Measurements from ENCODE around the gene COG7.
"Not testable (repeated sequence)": the region's sequence is repeated elsewhere in the genome, so short reads cannot be mapped to it uniquely, and the experiment has no call there.

Gene COG7

DNA sequence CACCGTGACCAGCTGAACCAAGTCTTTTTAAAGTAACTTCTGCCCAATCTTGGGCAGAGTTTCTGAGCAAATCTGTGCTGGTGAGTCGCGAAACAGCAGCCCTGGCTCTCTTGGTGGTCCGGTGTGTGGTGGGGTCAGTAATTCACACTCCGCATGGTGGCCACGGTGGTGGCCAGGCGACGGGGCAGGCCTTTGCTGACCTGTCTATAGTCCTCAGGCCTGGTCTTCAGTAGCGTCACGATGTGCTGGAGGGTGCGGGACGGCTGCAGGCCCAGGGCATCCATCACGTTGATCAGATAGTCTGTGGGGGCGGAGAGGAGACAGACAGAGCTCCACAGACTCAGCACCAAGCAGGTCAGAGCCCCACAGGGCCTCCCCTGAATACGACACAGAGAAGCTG is 64.2 kb downstream of the COG7 start:
- H3K27ac Mint-ChIP-seq, result no peak overlapping the region
- H3K4me1 Mint-ChIP-seq, result no peaks in the 10 kb centered on the region
- H3K4me3 Mint-ChIP-seq, result no peak overlapping the region
- ATAC-seq, result no peak
- H3K9me3 Mint-ChIP-seq, result no peaks in the 10 kb centered on the region
- no peak for DNase-seq
- no peaks in the 10 kb centered on the region for H3K27me3 Mint-ChIP-seq

DNA sequence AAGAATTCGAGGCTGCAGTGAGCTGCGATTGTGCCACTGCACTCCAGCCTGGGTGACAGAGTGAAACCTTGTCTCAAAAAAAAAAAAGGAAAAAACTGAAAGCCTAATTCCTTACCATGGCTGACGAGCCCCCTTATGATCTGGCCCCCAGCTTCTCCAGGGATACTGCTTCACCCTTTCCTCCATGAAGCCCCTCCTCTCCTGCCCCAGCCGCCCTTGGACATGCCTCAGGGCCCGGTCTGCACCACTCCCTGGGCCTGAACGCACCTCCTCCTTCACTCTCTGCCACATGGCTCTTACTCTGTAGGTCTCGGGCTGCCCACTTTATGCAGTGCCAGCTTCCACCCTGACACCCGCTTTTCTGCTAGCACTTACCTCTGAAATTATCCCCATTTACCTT is 65.3 kb downstream of the COG7 start:
- Mint-ChIP-seq H3K4me1 (no peaks in the 10 kb centered on the region), H3K4me3 (no peak overlapping the region), H3K27ac (no peak overlapping the region), H3K27me3 (no peaks in the 10 kb centered on the region), H3K9me3 (no peaks in the 10 kb centered on the region)
- ATAC-seq (no peak), DNase-seq (no peak)

DNA sequence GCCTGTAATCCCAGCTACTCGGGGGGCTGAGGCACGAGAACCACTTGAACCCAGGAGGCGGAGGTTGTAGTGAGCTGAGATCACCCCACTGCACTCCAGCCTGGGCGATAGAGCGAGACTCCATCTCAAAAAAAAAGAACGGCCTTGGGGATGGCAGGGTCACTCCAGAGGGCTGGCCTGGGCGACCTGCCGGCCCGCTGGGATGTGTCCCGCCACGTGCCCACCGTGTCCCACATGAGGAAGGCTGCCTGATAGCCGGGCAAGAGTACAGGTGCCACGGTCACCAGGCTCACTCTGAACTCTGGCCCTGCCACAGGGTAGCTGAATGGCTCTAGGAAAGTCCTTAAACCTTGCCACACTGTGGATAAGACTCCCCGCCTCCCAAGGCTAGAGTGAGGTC is 67.5 kb downstream of the COG7 start:
- H3K27ac Mint-ChIP-seq, result peak overlapping the region in 1 of 2 donors; percentile 54
- no peaks in the 10 kb centered on the region for H3K27me3 Mint-ChIP-seq
- H3K4me3 Mint-ChIP-seq, result no peak overlapping the region
- no peaks in the 10 kb centered on the region for H3K4me1 Mint-ChIP-seq
- H3K9me3 Mint-ChIP-seq, result no peaks in the 10 kb centered on the region
- DNase-seq (no peak), ATAC-seq (no peak)

DNA sequence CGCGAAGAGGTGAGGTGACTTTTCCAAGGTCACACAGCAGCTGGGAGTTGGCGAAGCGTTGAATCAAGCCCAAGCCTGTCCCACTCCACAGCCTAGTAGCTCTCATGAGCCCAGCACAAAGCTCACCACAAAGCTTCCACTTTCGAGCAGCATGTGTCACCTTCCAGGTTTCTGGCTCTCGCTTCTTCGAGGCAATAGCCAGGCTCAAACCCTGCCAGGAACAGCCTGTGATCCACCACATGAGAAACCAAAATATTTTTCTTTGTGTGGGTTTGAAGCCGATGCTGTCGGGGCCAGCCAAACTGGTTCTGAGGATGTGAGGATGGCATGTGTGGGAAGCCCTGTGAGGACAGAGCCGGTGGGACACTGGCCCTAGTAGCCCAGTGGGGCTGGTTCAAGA is 68.1 kb downstream of the COG7 start:
- ATAC-seq (no peak), DNase-seq (no peak)
- H3K27ac Mint-ChIP-seq, result no peak overlapping the region
- no peaks in the 10 kb centered on the region for H3K9me3 Mint-ChIP-seq
- H3K4me3 Mint-ChIP-seq, result no peak overlapping the region
- no peaks in the 10 kb centered on the region for H3K4me1 Mint-ChIP-seq
- no peaks in the 10 kb centered on the region for H3K27me3 Mint-ChIP-seq

GRCh38 chr16:23383881-23384280 is 69.1 kb downstream of the COG7 start:
- Mint-ChIP-seq H3K4me3 (no peak overlapping the region), H3K27me3 (peaks cover 1% of the 10 kb centered on the region), H3K9me3 (no peaks in the 10 kb centered on the region), H3K27ac (no peak overlapping the region), H3K4me1 (no peaks in the 10 kb centered on the region)
- DNase-seq (no peak), ATAC-seq (no peak)

DNA sequence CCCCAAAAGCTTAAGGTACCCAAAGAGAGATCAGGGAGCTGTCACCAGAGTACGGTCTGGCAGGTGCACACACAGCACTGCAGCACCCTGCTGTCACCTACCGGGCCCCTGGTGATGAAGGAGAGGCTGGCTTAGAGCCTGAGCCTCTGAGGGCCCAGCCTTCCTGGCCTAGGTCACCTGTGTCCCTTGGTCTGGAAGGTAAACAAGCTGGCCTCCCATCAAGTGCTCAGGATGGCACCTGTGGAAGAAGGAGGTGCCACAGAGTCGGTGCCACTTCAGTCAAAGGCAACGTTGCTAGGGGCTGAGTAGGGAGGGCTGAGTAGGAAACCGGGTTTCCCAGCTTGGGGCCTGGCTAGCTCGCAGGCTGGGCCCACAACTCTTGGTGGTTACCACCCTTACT is 70.7 kb downstream of the COG7 start:
- no peaks in the 10 kb centered on the region for H3K4me1 Mint-ChIP-seq
- no peak overlapping the region for H3K27ac Mint-ChIP-seq
- H3K9me3 Mint-ChIP-seq, result no peaks in the 10 kb centered on the region
- no peak overlapping the region for H3K4me3 Mint-ChIP-seq
- ATAC-seq, result no peak
- peaks cover 9% of the 10 kb centered on the region for H3K27me3 Mint-ChIP-seq
- DNase-seq, result no peak

GRCh38 chr16:23381702-23382101 is 71.3 kb downstream of the COG7 start:
- H3K4me1 Mint-ChIP-seq, H3K4me3 Mint-ChIP-seq, H3K9me3 Mint-ChIP-seq, H3K27ac Mint-ChIP-seq, H3K27me3 Mint-ChIP-seq, DNase-seq, ATAC-seq: not testable (repeated sequence)

DNA sequence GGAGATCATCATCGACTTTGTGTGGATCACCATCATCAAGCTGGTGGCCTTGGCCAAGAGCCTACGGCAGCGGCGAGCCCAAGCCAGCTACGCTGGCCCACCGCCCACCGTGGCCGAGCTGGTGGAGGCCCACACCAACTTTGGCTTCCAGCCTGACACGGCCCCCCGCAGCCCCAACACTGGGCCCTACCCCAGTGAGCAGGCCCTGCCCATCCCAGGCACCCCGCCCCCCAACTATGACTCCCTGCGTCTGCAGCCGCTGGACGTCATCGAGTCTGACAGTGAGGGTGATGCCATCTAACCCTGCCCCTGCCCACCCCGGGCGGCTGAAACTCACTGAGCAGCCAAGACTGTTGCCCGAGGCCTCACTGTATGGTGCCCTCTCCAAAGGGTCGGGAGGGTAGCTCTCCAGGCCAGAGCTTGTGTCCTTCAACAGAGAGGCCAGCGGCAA is 72.5 kb downstream of the COG7 start:
- DNase-seq, result no peak
- Mint-ChIP-seq H3K27me3 (peaks cover 14% of the 10 kb centered on the region), H3K4me1 (no peaks in the 10 kb centered on the region), H3K9me3 (no peaks in the 10 kb centered on the region), H3K4me3 (no peak overlapping the region), H3K27ac (no peak overlapping the region)
- no peak for ATAC-seq

DNA sequence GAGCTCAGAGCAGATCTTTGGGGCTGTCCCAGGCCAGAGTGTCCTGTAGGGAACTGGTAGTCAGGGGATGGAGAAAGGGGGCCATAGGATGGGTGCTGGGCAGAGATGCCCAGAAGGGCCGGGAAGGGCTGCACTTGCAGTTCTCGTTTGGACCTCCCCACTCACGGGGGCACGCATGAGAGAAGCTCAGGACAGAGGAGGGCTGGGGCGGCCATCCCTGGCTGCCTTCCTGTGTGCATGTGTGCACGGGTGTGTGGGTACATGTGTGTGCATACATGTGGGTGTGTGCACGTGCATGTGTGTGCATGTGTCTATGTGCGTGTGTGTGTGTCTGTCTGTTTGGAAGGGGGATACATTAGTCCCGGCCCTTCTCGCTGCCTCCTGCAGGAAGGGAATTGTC is 73.3 kb downstream of the COG7 start:
- H3K27ac Mint-ChIP-seq, result no peak overlapping the region
- H3K4me3 Mint-ChIP-seq, result no peak overlapping the region
- ATAC-seq (no peak), DNase-seq (no peak)
- H3K27me3 Mint-ChIP-seq, result peaks cover 15% of the 10 kb centered on the region
- H3K4me1 Mint-ChIP-seq, result no peaks in the 10 kb centered on the region
- no peaks in the 10 kb centered on the region for H3K9me3 Mint-ChIP-seq

- DNase-seq (no peak), ATAC-seq (no peak)
- Mint-ChIP-seq H3K27ac (no peak overlapping the region), H3K27me3 (peaks cover 15% of the 10 kb centered on the region), H3K4me1 (no peaks in the 10 kb centered on the region), H3K9me3 (no peaks in the 10 kb centered on the region), H3K4me3 (no peak overlapping the region)
Measured at GRCh38 chr16:23378921-23379320, 74.1 kb downstream of the COG7 start.

DNA sequence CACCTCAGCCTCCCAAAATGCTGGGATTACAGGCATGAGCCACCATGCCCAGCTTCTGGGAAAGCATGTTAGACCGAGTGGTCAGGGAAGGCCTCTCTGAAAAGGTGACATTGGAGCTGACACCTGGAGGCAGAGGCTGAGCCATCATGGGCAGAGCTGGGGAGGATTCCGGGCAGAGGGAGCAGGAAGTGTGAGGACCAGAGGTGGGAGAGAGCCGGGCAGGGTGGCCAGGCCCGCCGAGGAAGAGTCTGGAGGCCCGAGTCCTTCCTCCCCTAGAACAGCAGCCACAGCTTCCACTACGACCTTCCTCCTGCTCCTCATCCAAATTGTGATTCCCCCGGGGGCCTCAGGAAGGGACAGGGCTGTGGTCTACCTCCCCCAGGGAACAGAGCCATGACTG is 74.7 kb downstream of the COG7 start:
- no peak overlapping the region for H3K27ac Mint-ChIP-seq
- H3K4me3 Mint-ChIP-seq, result no peak overlapping the region
- ATAC-seq (no peak), DNase-seq (no peak)
- peaks cover 15% of the 10 kb centered on the region for H3K27me3 Mint-ChIP-seq
- no peaks in the 10 kb centered on the region for H3K9me3 Mint-ChIP-seq
- H3K4me1 Mint-ChIP-seq, result no peaks in the 10 kb centered on the region

GRCh38 chr16:23377071-23377931 is 75.7 kb downstream of the COG7 start:
- no peak for ATAC-seq
- no peaks in the 10 kb centered on the region for H3K9me3 Mint-ChIP-seq

GRCh38 chr16:23375643-23376042 is 77.3 kb downstream of the COG7 start:
- no peak overlapping the region for H3K27ac Mint-ChIP-seq
- DNase-seq (no peak), ATAC-seq (no peak)
- no peaks in the 10 kb centered on the region for H3K9me3 Mint-ChIP-seq
- H3K27me3 Mint-ChIP-seq, result peaks cover 18% of the 10 kb centered on the region
- no peaks in the 10 kb centered on the region for H3K4me1 Mint-ChIP-seq
- no peak overlapping the region for H3K4me3 Mint-ChIP-seq

More at GRCh38 chr16:23377071-23377931, 75.7 kb downstream of the COG7 start:
- Mint-ChIP-seq H3K27ac (peak overlapping the region in 1 of 2 donors; percentile 7), H3K4me3 (no peak overlapping the region), H3K4me1 (no peaks in the 10 kb centered on the region), H3K27me3 (peaks cover 15% of the 10 kb centered on the region)
- no peak for DNase-seq

DNA sequence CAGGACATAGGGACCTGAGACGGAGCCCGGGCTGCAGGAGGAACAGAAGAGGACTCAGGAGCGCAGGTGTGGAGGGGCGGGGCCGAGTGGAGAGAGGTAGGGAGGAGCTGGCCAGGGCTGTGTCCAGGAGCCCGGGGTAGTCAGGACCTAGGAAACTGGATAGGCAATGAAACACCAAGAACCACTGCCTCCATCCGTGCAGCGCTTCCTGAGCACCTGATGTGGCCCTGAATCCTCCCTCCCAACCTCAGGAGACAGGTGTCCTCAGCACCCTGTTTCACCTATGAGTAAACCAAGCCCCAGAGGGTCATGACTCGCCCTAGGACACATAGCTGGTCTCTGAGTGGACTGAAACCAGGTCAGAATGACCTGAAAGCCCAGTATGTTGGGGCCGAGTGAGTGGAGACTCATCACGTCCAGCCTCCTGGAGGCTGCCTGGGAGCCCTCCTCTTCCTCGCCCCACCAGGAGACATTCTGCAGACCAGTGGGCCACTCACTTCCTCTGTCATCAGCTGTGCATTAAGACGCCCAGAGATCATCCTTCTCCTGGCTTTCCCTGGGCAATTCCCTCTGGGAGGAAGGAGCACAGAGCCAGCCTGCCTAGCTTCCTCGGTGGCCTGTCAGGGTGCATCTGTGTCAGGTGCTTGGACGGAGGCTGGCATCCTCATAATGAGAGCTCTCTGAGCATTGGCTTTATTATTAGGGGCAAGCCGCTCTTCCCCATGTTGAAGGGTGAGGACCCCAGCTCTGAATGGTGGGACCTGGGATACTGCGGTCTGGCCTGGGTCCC is 78.1 kb downstream of the COG7 start:
- no peaks in the 10 kb centered on the region for H3K9me3 Mint-ChIP-seq
- H3K4me1 Mint-ChIP-seq, result no peaks in the 10 kb centered on the region
- H3K27ac Mint-ChIP-seq, result no peak overlapping the region
- H3K27me3 Mint-ChIP-seq, result peaks cover 23% of the 10 kb centered on the region
- DNase-seq (no peak), ATAC-seq (no peak)
- no peak overlapping the region for H3K4me3 Mint-ChIP-seq

DNA sequence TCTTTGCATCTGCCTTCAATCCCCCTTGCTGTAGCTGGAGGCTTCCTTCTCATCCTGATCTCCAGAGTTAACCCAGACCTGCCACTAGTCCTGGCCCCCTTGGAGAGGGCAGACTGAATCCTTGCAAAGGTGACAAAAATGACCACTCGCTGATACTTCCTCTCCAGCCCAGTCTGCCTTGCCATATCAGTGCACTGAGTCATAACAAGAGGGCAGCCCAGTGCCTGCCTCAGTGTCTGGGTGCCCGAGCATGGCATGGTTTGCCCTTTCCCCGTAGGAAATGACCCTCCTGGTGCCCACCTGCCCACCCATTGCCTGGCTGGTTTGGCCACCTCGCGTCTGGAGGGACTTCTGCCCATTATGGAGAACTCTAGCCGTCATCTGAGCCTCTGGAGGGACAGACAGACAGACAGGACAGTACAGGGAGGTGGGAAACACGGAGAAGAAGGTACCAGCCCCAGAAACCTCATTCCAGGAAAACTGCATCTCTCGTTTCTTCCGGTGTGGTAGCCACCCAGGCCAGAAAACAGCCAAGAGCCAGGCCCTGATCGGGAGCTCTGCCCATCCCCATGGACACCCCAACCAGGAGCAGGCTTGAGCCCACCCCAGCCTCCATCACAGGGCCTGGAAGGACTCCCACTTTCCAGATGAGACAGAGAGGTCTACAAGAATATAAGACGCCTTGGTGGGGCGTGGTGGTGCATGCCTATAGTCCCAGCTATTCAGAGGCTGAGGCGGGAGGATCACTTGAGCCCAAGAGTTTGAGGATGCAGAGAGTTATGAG is 79.4 kb downstream of the COG7 start:
- Mint-ChIP-seq H3K9me3 (no peaks in the 10 kb centered on the region), H3K4me3 (no peak overlapping the region), H3K27me3 (peaks cover 20% of the 10 kb centered on the region), H3K27ac (no peak overlapping the region), H3K4me1 (no peaks in the 10 kb centered on the region)
- ATAC-seq (no peak), DNase-seq (no peak)

DNA sequence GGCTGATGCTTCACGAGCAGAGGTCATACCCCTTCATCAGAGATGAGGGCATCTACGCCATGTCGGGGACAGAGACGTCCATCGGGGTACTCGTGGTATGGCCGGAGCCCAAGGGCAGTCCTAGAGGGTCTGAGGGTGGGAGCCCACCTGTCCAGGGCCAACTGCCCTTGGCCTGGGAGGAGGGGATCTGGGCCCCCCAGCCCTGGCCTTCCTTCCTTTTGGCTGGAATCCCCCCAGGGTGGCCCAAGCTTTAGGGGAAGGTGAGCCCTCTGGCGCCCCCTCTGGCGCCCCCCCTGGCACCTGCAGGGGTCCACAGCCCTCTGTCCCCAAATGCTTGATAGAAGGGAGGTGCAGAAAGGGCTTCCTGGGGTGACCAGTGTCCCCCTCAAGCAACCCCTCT is 81.6 kb downstream of the COG7 start:
- H3K27me3 Mint-ChIP-seq, result peaks cover 14% of the 10 kb centered on the region
- no peak overlapping the region for H3K4me3 Mint-ChIP-seq
- DNase-seq (no peak), ATAC-seq (no peak)
- H3K27ac Mint-ChIP-seq, result no peak overlapping the region
- no peaks in the 10 kb centered on the region for H3K9me3 Mint-ChIP-seq
- no peaks in the 10 kb centered on the region for H3K4me1 Mint-ChIP-seq

Data from stimulated activated naive CD8-positive, alpha-beta T cell treated with anti-CD3 and anti-CD28 coated beads, Interleukin-15, amount 100 ng/mL, for 72 hours (primary cell).